WTC11 (cell line): ENCODE measurements around the gene ZNRF2. TPM values are rescaled to one million over a fixed set of nuclear protein-coding genes. Genes with fewer than 3 reads are reported as not detected.

Experiments
- ATAC-seq: fragments of 200-7000 bp; cut with Tn5 transposase; 2 replicates; pipeline ENCODE4 v1.10.0; 2021; ENCODE audit warnings: mild to moderate bottlenecking, moderate library complexity
- CTCF ChIA-PET: fragments of 300-600 bp; sonication (Branson Sonifier 250); formaldehyde crosslinking; loops from one replicate; lab custom pipeline; 2021; ENCODE audit warnings: antibody characterized with exemption; lab: Charles Lee
- POLR2A ChIA-PET: fragments of 350-600 bp; sonication (Branson Sonifier 250); formaldehyde crosslinking; loops from one replicate; lab custom pipeline; 2021; ENCODE audit warnings: antibody characterized with exemption; lab: Charles Lee
- DNase-seq: peaks from one replicate; pipeline ENCODE4 v3.0.0; 2021; ENCODE audit warnings: low spot score
- H3K27ac Mint-ChIP-seq: 2 replicates; pipeline ENCODE4 v1.8.0; 2021; ENCODE audit warnings: mixed read lengths
- H3K27me3 Mint-ChIP-seq: 2 replicates; pipeline ENCODE4 v1.8.0; 2021; ENCODE audit warnings: low read depth, mild to moderate bottlenecking, moderate library complexity, mixed read lengths
- H3K36me3 Mint-ChIP-seq: 2 replicates; pipeline ENCODE4 v1.8.0; 2021; ENCODE audit warnings: mixed read lengths
- H3K4me1 Mint-ChIP-seq: 2 replicates; pipeline ENCODE4 v1.8.0; 2022; ENCODE audit warnings: mixed read lengths
- H3K4me3 Mint-ChIP-seq: 2 replicates; pipeline ENCODE4 v1.8.0; 2021; ENCODE audit warnings: mild to moderate bottlenecking, moderate library complexity, mixed read lengths
- H3K9me3 Mint-ChIP-seq: 2 replicates; pipeline ENCODE4 v1.8.0; 2021; ENCODE audit warnings: mixed read lengths
- ARID4B ChIP-seq: sonication (generic); formaldehyde crosslinking; IDR thresholded peaks from 2 replicates; pipeline ENCODE4 v1.8.0; 2023; ENCODE audit warnings: missing genetic modification reagents, mild to moderate bottlenecking, borderline replicate concordance
- ETV6 ChIP-seq: sonication (generic); formaldehyde crosslinking; IDR thresholded peaks from 2 replicates; pipeline ENCODE4 v1.8.1; 2022; ENCODE audit warnings: mild to moderate bottlenecking, missing genetic modification reagents
- FOXK1 ChIP-seq: sonication (generic); formaldehyde crosslinking; IDR thresholded peaks from 2 replicates; pipeline ENCODE4 v1.8.0; 2022; ENCODE audit warnings: mild to moderate bottlenecking, moderate library complexity, missing genetic modification reagents
- GABPB1 ChIP-seq: sonication (generic); formaldehyde crosslinking; IDR thresholded peaks from 2 replicates; pipeline ENCODE4 v1.8.1; 2023; ENCODE audit warnings: mild to moderate bottlenecking, missing genetic modification reagents
- MXD4 ChIP-seq: fragments of 250-450 bp; sonication (Bioruptor Pico); IDR thresholded peaks from 2 replicates; pipeline ENCODE4 v1.8.0; 2021; ENCODE audit warnings: mild to moderate bottlenecking, moderate library complexity, borderline replicate concordance
- OVOL2 ChIP-seq: fragments of 250-450 bp; sonication (Bioruptor Pico); IDR thresholded peaks from 2 replicates; pipeline ENCODE4 v1.9.0; 2021; ENCODE audit warnings: mild to moderate bottlenecking, borderline replicate concordance
- RELA ChIP-seq: sonication (generic); formaldehyde crosslinking; IDR thresholded peaks from 2 replicates; pipeline ENCODE4 v1.8.1; 2022; ENCODE audit warnings: missing genetic modification reagents, mild to moderate bottlenecking, borderline replicate concordance
- TCF7 ChIP-seq: sonication (generic); formaldehyde crosslinking; IDR thresholded peaks from 2 replicates; pipeline ENCODE4 v1.8.0; 2022; ENCODE audit warnings: mild to moderate bottlenecking, low read depth, missing genetic modification reagents, moderate library complexity
- ZNF263 ChIP-seq: sonication (generic); formaldehyde crosslinking; IDR thresholded peaks from 2 replicates; pipeline ENCODE4 v1.8.1; 2022; ENCODE audit warnings: low read depth, mild to moderate bottlenecking, moderate library complexity, missing genetic modification reagents
- ZNF396 ChIP-seq: fragments of 250-450 bp; sonication (Bioruptor Pico); IDR thresholded peaks from 2 replicates; pipeline ENCODE4 v1.8.0; 2021; ENCODE audit warnings: mild to moderate bottlenecking, moderate library complexity, borderline replicate concordance
- ZNF671 ChIP-seq: fragments of 250-450 bp; sonication (Bioruptor Pico); IDR thresholded peaks from 2 replicates; pipeline ENCODE4 v1.8.0; 2021; ENCODE audit warnings: mild to moderate bottlenecking
- total RNA-seq: library from RNA; stranded (reverse); gene quantifications from 3 replicates; pipeline ENCODE4 v1.2.3, GENCODE V29; 2021

The ZNRF2 gene
- total RNA-seq, 1 experiment from 2014 or later, result 18.2 TPM

DNA sequence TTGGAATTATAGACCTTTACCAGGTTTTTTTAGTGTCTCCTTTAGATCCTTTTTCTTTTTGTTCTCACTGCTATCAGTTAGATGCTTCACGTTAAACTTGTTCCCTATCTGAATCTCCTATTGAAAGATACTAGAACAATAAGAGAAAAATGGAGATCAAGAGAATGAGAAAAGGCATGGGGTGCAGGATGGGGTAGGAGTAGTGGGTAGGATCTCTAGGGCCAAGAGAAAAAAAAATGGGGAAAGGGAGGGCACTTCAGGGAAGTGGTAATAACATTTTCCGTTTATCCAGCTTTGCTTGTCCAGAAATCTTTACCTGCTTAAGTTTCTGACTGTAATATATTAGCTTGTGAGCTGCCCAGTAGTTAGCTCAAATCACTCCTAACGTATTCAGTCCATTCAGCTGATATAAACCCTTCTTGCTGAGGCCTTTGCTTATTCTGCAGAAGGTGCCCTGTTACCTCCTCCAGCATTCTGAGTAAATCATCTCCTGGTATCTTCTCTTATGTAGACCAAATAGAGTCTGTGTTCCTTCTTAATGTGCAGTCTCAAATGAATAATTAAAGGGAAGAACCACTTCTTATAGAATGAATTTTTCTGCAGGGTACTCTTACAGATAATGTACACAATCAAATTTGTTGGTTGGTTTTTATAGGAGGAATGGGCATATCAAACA is 69.7 kb downstream of the ZNRF2 start (continued):
- TF ChIP-seq ZNF263 (CRISPR knock-in tag), result no peak

- TF ChIP-seq GABPB1, result no peak
- H3K27me3 Mint-ChIP-seq, result no peaks in the 10 kb centered on the region
- CTCF ChIA-PET, result no interaction called here
- POLR2A ChIA-PET, result no interaction called here
- H3K36me3 Mint-ChIP-seq, result peaks cover 5% of the 10 kb centered on the region
- no peak overlapping the region for H3K27ac Mint-ChIP-seq
- H3K9me3 Mint-ChIP-seq, result no peaks in the 10 kb centered on the region
- DNase-seq, result no peak
- H3K4me3 Mint-ChIP-seq, result no peak overlapping the region
- peaks cover 68% of the 10 kb centered on the region for H3K4me1 Mint-ChIP-seq
- ATAC-seq, result no peak
Observed at GRCh38 chr7:30354791-30355190, 70.4 kb downstream of the ZNRF2 start.

GRCh38 chr7:30359957-30360356 is 75.6 kb downstream of the ZNRF2 start:
- Mint-ChIP-seq H3K4me3 (no peak overlapping the region), H3K27me3 (no peaks in the 10 kb centered on the region), H3K36me3 (peaks cover 5% of the 10 kb centered on the region), H3K27ac (no peak overlapping the region), H3K9me3 (no peaks in the 10 kb centered on the region), H3K4me1 (peaks cover 24% of the 10 kb centered on the region)
- ChIA-PET POLR2A (no interaction called here), CTCF (no interaction called here)
- TF ChIP-seq RELA (CRISPR knock-in tag) (no peak), GABPB1 (no peak)
- ATAC-seq (no peak), DNase-seq (no peak)

GRCh38 chr7:30363778-30364563 is 79.6 kb downstream of the ZNRF2 start:
- TF ChIP-seq ZNF671 (CRISPR knock-in tag), result no peak
- Mint-ChIP-seq H3K9me3 (no peaks in the 10 kb centered on the region), H3K4me3 (no peak overlapping the region), H3K27ac (no peak overlapping the region), H3K27me3 (no peaks in the 10 kb centered on the region), H3K4me1 (peaks cover 9% of the 10 kb centered on the region), H3K36me3 (no peaks in the 10 kb centered on the region)
- ATAC-seq (no peak), DNase-seq (no peak)
- ChIA-PET CTCF (interaction anchor here (1.5 kb wide), 1 partner anchor 106 kb away, joined by 4 read pairs; no protein-coding TSS in a partner anchor), POLR2A (no interaction called here)

DNA sequence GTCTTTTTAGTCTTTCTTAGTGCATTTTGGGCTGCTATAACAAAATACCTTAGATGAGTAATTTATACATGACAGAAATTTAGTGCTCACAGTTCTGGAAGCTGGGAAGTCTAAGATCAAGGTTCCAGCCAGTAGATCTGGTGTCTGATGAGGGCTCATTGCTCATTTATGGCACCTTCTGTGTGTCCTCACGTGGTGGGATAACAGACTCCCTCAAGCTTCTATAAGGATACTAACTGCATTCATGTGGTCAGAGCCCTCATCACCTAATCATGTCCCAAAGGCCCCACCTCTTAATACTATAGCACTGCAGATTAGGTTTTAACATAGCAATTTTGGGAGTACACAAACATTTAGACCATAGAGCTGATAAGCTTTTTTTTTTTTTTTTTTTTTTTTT is 80.4 kb downstream of the ZNRF2 start:
- Mint-ChIP-seq H3K4me1 (peaks cover 9% of the 10 kb centered on the region), H3K36me3 (no peaks in the 10 kb centered on the region), H3K27ac (no peak overlapping the region), H3K27me3 (no peaks in the 10 kb centered on the region), H3K4me3 (no peak overlapping the region), H3K9me3 (no peaks in the 10 kb centered on the region)
- ATAC-seq (no peak), DNase-seq (no peak)
- no peak for TF ChIP-seq ARID4B
- ChIA-PET POLR2A (no interaction called here), CTCF (interaction anchor here (0.6 to 0.7 kb wide), 4 partner anchors 26 to 182 kb away, joined by 3 to 4 read pairs (median 3); no protein-coding TSS in a partner anchor)

DNA sequence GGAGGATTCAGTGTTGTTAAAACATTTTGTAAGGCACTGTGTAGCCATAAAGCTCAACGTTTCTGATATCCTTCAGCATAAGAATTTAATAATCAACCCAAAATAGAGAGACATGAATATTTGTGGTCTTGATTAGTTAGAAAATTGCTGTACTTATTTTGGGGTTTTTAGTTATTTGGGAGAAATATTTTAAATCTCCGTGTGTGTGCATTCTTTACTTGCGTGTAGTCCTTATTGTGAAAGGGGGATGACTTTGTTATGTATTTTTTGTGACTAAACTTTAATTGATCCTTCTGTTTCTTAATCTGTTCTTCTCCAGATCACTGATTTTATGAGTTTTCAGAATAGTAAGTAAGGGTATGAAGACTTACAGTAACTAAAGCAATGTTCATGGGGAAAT is 81.2 kb downstream of the ZNRF2 start:
- Mint-ChIP-seq H3K27ac (no peak overlapping the region), H3K9me3 (no peaks in the 10 kb centered on the region), H3K4me1 (peaks cover 9% of the 10 kb centered on the region), H3K4me3 (no peak overlapping the region), H3K27me3 (no peaks in the 10 kb centered on the region), H3K36me3 (no peaks in the 10 kb centered on the region)
- TF ChIP-seq FOXK1 (CRISPR knock-in tag) (no peak), GABPB1 (no peak), TCF7 (CRISPR knock-in tag) (no peak), MXD4 (no peak), OVOL2 (CRISPR knock-in tag) (no peak), ZNF396 (no peak), ETV6 (no peak)
- ChIA-PET POLR2A (no interaction called here), CTCF (interaction anchor here (0.6 to 0.7 kb wide), 3 partner anchors 30 to 181 kb away, joined by 3 read pairs; no protein-coding TSS in a partner anchor)
- ATAC-seq, result no peak
- no peak for DNase-seq
